BE2C (cell line): ENCODE measurements around the gene PIGQ.

ENCODE experiments used
- DNase-seq: peaks from one replicate; pipeline ENCODE4 v3.0.0-alpha.2; 2020
- H3K27me3 ChIP-seq: fragments of 250-450 bp; sonication (Bioruptor Pico); 2 replicates; pipeline ENCODE4 v1.5.1; 2020; ENCODE audit warnings: mild to moderate bottlenecking
- H3K36me3 ChIP-seq: fragments of 250-450 bp; sonication (Bioruptor Pico); 2 replicates; pipeline ENCODE4 v1.5.1; 2020; ENCODE audit warnings: mild to moderate bottlenecking
- H3K4me1 ChIP-seq: fragments of 250-450 bp; sonication (Bioruptor Pico); 2 replicates; pipeline ENCODE4 v1.5.1; 2020
- H3K4me3 ChIP-seq: 2 replicates; pipeline ENCODE4 v1.5.1; 2011; ENCODE audit warnings: low read depth, low read length
- H3K9me3 ChIP-seq: fragments of 250-450 bp; sonication (Bioruptor Pico); 2 replicates; pipeline ENCODE4 v1.5.1; 2020
- TF ChIP-seq, protein P1 (sequence below): IDR thresholded peaks from 2 replicates; pipeline ENCODE4 v1.5.1; 2012; ENCODE audit warnings: mild to moderate bottlenecking, low read depth, low read length

The PIGQ gene

DNA sequence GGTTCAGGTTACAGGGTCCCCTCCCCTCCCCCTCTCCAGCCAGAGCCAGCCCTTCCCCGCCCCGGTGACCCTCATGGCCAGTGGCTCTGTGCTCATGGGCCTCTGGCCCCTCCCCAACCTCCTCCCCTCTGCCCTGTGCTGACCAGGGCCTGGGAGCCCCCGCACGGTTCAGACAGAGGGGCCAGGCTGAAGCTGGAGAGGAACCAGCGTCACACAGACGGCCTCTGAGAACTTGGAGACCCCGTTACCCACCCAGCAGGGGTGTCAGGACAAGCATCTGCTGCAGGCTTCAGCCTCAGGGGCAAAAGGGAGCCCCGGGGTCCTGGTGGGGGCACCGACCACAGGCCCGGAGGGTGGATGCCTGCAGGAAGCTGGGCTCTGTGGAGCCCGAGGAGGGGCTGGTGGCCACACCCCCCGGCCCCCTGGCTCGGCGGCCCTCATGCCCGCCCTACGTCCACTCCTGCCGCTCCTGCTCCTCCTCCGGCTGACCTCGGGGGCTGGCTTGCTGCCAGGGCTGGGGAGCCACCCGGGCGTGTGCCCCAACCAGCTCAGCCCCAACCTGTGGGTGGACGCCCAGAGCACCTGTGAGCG lies 61.1 kb downstream of the PIGQ start, which contains the start of gene WFIKKN1:
TSS of gene WFIKKN1 (plus strand) at position 171 of the 591 bp plus-strand sequence. CDS start at position 440, 269 bp downstream.
- Histone ChIP-seq H3K4me3 (no peak within 1 kb of the TSS), H3K9me3 (no peaks in the 10 kb centered on the region), H3K36me3 (peaks cover 10% of the 10 kb centered on the region), H3K27me3 (no peaks in the 10 kb centered on the region), H3K4me1 (peaks cover 21% of the 10 kb centered on the region)
- TF ChIP-seq, protein P1, sequence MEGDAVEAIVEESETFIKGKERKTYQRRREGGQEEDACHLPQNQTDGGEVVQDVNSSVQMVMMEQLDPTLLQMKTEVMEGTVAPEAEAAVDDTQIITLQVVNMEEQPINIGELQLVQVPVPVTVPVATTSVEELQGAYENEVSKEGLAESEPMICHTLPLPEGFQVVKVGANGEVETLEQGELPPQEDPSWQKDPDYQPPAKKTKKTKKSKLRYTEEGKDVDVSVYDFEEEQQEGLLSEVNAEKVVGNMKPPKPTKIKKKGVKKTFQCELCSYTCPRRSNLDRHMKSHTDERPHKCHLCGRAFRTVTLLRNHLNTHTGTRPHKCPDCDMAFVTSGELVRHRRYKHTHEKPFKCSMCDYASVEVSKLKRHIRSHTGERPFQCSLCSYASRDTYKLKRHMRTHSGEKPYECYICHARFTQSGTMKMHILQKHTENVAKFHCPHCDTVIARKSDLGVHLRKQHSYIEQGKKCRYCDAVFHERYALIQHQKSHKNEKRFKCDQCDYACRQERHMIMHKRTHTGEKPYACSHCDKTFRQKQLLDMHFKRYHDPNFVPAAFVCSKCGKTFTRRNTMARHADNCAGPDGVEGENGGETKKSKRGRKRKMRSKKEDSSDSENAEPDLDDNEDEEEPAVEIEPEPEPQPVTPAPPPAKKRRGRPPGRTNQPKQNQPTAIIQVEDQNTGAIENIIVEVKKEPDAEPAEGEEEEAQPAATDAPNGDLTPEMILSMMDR = no peak
- DNase-seq = peak; percentile 30

DNA sequence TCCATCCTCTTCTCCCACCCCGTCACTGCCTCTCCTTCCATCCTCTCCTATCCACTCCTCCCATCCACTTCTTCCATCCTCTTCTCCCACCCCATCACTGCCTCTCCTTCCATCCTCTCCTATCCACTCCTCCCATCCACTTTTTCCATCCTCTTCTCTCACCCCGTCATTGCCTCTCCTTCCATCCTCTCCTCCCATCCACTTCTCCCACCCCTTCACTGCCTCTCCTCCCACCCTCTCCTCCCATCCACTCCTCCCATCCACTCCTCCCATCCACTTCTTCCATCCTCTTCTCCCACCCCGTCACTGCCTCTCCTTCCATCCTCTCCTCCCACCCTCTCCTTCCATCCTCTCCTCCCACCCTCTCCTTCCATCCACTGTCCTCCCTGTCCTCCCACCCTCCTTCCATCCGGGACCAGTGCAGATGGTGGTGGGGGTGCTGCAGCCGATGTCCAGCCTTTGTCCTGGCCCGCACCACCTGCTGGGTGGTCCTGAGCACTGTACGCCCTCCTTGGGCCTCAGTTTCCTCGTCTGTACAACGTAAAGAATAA lies 62.1 kb downstream of the PIGQ start:
- no peak for DNase-seq
- TF ChIP-seq, protein P1 = no peak
- Histone ChIP-seq H3K4me3 (no peak overlapping the region), H3K36me3 (peaks cover 10% of the 10 kb centered on the region), H3K9me3 (no peaks in the 10 kb centered on the region), H3K27me3 (no peaks in the 10 kb centered on the region), H3K4me1 (peaks cover 21% of the 10 kb centered on the region)

DNA sequence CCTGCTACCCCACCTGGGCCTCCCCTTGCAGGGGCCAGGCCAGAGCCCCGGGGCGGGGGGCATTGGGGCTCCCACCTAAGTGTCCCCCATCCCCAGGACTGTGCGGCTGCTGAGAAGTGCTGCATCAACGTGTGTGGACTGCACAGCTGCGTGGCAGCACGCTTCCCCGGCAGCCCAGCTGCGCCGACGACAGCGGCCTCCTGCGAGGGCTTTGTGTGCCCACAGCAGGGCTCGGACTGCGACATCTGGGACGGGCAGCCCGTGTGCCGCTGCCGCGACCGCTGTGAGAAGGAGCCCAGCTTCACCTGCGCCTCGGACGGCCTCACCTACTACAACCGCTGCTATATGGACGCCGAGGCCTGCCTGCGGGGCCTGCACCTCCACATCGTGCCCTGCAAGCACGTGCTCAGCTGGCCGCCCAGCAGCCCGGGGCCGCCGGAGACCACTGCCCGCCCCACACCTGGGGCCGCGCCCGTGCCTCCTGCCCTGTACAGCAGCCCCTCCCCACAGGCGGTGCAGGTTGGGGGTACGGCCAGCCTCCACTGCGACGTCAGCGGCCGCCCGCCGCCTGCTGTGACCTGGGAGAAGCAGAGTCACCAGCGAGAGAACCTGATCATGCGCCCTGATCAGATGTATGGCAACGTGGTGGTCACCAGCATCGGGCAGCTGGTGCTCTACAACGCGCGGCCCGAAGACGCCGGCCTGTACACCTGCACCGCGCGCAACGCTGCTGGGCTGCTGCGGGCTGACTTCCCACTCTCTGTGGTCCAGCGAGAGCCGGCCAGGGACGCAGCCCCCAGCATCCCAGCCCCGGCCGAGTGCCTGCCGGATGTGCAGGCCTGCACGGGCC lies 62.9 kb downstream of the PIGQ start:
- DNase-seq = no peak
- peaks cover 10% of the 10 kb centered on the region for H3K36me3 ChIP-seq
- TF ChIP-seq, protein P1 = no peak
- peaks cover 25% of the 10 kb centered on the region for H3K4me1 ChIP-seq
- no peaks in the 10 kb centered on the region for H3K9me3 ChIP-seq
- no peaks in the 10 kb centered on the region for H3K27me3 ChIP-seq
- no peak overlapping the region for H3K4me3 ChIP-seq

DNA sequence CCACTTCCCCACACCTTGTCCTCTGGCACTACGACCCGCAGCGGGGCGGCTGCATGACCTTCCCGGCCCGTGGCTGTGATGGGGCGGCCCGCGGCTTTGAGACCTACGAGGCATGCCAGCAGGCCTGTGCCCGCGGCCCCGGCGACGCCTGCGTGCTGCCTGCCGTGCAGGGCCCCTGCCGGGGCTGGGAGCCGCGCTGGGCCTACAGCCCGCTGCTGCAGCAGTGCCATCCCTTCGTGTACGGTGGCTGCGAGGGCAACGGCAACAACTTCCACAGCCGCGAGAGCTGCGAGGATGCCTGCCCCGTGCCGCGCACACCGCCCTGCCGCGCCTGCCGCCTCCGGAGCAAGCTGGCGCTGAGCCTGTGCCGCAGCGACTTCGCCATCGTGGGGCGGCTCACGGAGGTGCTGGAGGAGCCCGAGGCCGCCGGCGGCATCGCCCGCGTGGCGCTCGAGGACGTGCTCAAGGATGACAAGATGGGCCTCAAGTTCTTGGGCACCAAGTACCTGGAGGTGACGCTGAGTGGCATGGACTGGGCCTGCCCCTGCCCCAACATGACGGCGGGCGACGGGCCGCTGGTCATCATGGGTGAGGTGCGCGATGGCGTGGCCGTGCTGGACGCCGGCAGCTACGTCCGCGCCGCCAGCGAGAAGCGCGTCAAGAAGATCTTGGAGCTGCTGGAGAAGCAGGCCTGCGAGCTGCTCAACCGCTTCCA lies 63.7 kb downstream of the PIGQ start:
- peaks cover 10% of the 10 kb centered on the region for H3K36me3 ChIP-seq
- H3K4me1 ChIP-seq = peaks cover 30% of the 10 kb centered on the region
- TF ChIP-seq, protein P1 = no peak
- no peaks in the 10 kb centered on the region for H3K9me3 ChIP-seq
- H3K27me3 ChIP-seq = no peaks in the 10 kb centered on the region
- no peak overlapping the region for H3K4me3 ChIP-seq
- DNase-seq = no peak
